Activated naive CD4-positive, alpha-beta T cell treated with anti-CD3 and anti-CD28 coated beads, Interleukin-2, amount 10 ng/mL, durations not matched to agents 7 days and 5 days (primary cell): ENCODE measurements around the gene JAG1.

Experiments
- CTCF ChIA-PET: fragments of 350-600 bp; sonication (Branson Sonifier 250); formaldehyde crosslinking; loops from one replicate; lab custom pipeline; 2021; ENCODE audit warnings: antibody characterized with exemption; lab: Charles Lee
- DNase-seq: peaks from one replicate; pipeline ENCODE4 v3.0.0-alpha.2; 2020
- H3K27ac Mint-ChIP-seq: one replicate; pipeline ENCODE4 v1.8.0; 2021; ENCODE audit warnings: mild to moderate bottlenecking, moderate library complexity, mixed read lengths
- H3K27me3 Mint-ChIP-seq: one replicate; pipeline ENCODE4 v1.8.0; 2021; ENCODE audit warnings: mild to moderate bottlenecking, mixed read lengths
- H3K36me3 Mint-ChIP-seq: one replicate; pipeline ENCODE4 v1.8.0; 2021; ENCODE audit warnings: mixed read lengths
- H3K4me1 Mint-ChIP-seq: one replicate; pipeline ENCODE4 v1.8.0; 2021; ENCODE audit warnings: mixed read lengths
- H3K4me3 Mint-ChIP-seq: one replicate; pipeline ENCODE4 v1.8.0; 2021; ENCODE audit warnings: mild to moderate bottlenecking, moderate library complexity, mixed read lengths
- H3K9me3 Mint-ChIP-seq: one replicate; pipeline ENCODE4 v1.8.0; 2021; ENCODE audit warnings: mixed read lengths

The JAG1 gene

GRCh38 chr20:10673842-10674683, at the start of gene JAG1:
Gene JAG1, minus strand, starts transcription at chr20:10673999. Its CDS starts 469 bp downstream, at chr20:10673530.
- Mint-ChIP-seq H3K27me3 (peaks cover 89% of the 10 kb centered on the region), H3K4me1 (peaks cover 25% of the 10 kb centered on the region), H3K4me3 (peak within 1 kb of the TSS; percentile 79), H3K9me3 (no peaks in the 10 kb centered on the region), H3K27ac (no peak within 1 kb of the TSS), H3K36me3 (no peaks in the 10 kb centered on the region)
- CTCF ChIA-PET = interaction anchor here (1.6 kb wide), 1 partner anchor 10 kb away, joined by 3 read pairs; no protein-coding TSS in a partner anchor
- peak; percentile 67 for DNase-seq

- no peak for DNase-seq
- Mint-ChIP-seq H3K4me1 (no peaks in the 10 kb centered on the region), H3K27me3 (no peaks in the 10 kb centered on the region), H3K27ac (no peak overlapping the region), H3K36me3 (no peaks in the 10 kb centered on the region), H3K4me3 (no peak overlapping the region), H3K9me3 (no peaks in the 10 kb centered on the region)
- CTCF ChIA-PET = no interaction called here
Measured at GRCh38 chr20:10721976-10722375, 48.2 kb upstream of the JAG1 start.

GRCh38 chr20:10721137-10721896, 47.5 kb upstream of the JAG1 start:
- Mint-ChIP-seq H3K9me3 (no peaks in the 10 kb centered on the region), H3K27me3 (no peaks in the 10 kb centered on the region), H3K4me3 (no peak overlapping the region), H3K4me1 (no peaks in the 10 kb centered on the region), H3K27ac (no peak overlapping the region), H3K36me3 (no peaks in the 10 kb centered on the region)
- CTCF ChIA-PET = no interaction called here
- DNase-seq = no peak

- Mint-ChIP-seq H3K36me3 (no peaks in the 10 kb centered on the region), H3K27ac (no peak overlapping the region), H3K9me3 (no peaks in the 10 kb centered on the region), H3K27me3 (no peaks in the 10 kb centered on the region), H3K4me3 (no peak overlapping the region), H3K4me1 (no peaks in the 10 kb centered on the region)
- no peak for DNase-seq
- CTCF ChIA-PET = interaction anchor here (1.1 kb wide), 1 partner anchor 485 kb away, joined by 3 read pairs; no protein-coding TSS in a partner anchor
Measured at GRCh38 chr20:10720565-10720964, 46.8 kb upstream of the JAG1 start.

- no peaks in the 10 kb centered on the region for H3K27me3 Mint-ChIP-seq
- H3K4me1 Mint-ChIP-seq = no peaks in the 10 kb centered on the region
- no peaks in the 10 kb centered on the region for H3K36me3 Mint-ChIP-seq
- DNase-seq = no peak
- H3K4me3 Mint-ChIP-seq = no peak overlapping the region
- no peak overlapping the region for H3K27ac Mint-ChIP-seq
- CTCF ChIA-PET = interaction anchor here (1.1 kb wide), 1 partner anchor 485 kb away, joined by 3 read pairs; no protein-coding TSS in a partner anchor
- H3K9me3 Mint-ChIP-seq = no peaks in the 10 kb centered on the region
Measured at GRCh38 chr20:10719740-10720385, 46.1 kb upstream of the JAG1 start.

- H3K27ac Mint-ChIP-seq = no peak overlapping the region
- no peaks in the 10 kb centered on the region for H3K36me3 Mint-ChIP-seq
- no peaks in the 10 kb centered on the region for H3K9me3 Mint-ChIP-seq
- peaks cover 3% of the 10 kb centered on the region for H3K27me3 Mint-ChIP-seq
- H3K4me3 Mint-ChIP-seq = no peak overlapping the region
- CTCF ChIA-PET = no interaction called here
- DNase-seq = no peak
- H3K4me1 Mint-ChIP-seq = no peaks in the 10 kb centered on the region
Measured at GRCh38 chr20:10718661-10719060, 44.9 kb upstream of the JAG1 start.

GRCh38 chr20:10716855-10717254, 43.1 kb upstream of the JAG1 start:
- Mint-ChIP-seq H3K4me3 (no peak overlapping the region), H3K27ac (no peak overlapping the region), H3K27me3 (peaks cover 3% of the 10 kb centered on the region), H3K36me3 (no peaks in the 10 kb centered on the region), H3K9me3 (no peaks in the 10 kb centered on the region), H3K4me1 (no peaks in the 10 kb centered on the region)
- no peak for DNase-seq
- CTCF ChIA-PET = no interaction called here

GRCh38 chr20:10715035-10715434, 41.2 kb upstream of the JAG1 start:
- no peak for DNase-seq
- no peaks in the 10 kb centered on the region for H3K4me1 Mint-ChIP-seq
- CTCF ChIA-PET = no interaction called here

GRCh38 chr20:10714236-10714975, 40.6 kb upstream of the JAG1 start:
- Mint-ChIP-seq H3K9me3 (no peaks in the 10 kb centered on the region), H3K4me1 (no peaks in the 10 kb centered on the region), H3K27ac (no peak overlapping the region), H3K36me3 (no peaks in the 10 kb centered on the region), H3K27me3 (peaks cover 3% of the 10 kb centered on the region), H3K4me3 (no peak overlapping the region)
- CTCF ChIA-PET = no interaction called here
- DNase-seq = no peak

More at GRCh38 chr20:10715035-10715434, 41.2 kb upstream of the JAG1 start:
- Mint-ChIP-seq H3K4me3 (no peak overlapping the region), H3K36me3 (no peaks in the 10 kb centered on the region), H3K27me3 (peaks cover 3% of the 10 kb centered on the region), H3K9me3 (no peaks in the 10 kb centered on the region), H3K27ac (no peak overlapping the region)

- H3K27ac Mint-ChIP-seq = no peak overlapping the region
- peaks cover 3% of the 10 kb centered on the region for H3K27me3 Mint-ChIP-seq
- no peaks in the 10 kb centered on the region for H3K9me3 Mint-ChIP-seq
- H3K4me1 Mint-ChIP-seq = no peaks in the 10 kb centered on the region
- no peaks in the 10 kb centered on the region for H3K36me3 Mint-ChIP-seq
- no peak for DNase-seq
- CTCF ChIA-PET = no interaction called here
- no peak overlapping the region for H3K4me3 Mint-ChIP-seq
Measured at GRCh38 chr20:10713161-10713560, 39.4 kb upstream of the JAG1 start.

- H3K4me1 Mint-ChIP-seq = no peaks in the 10 kb centered on the region
- peaks cover 3% of the 10 kb centered on the region for H3K27me3 Mint-ChIP-seq
- DNase-seq = no peak
- no peak overlapping the region for H3K27ac Mint-ChIP-seq
- H3K4me3 Mint-ChIP-seq = no peak overlapping the region
- CTCF ChIA-PET = no interaction called here
- no peaks in the 10 kb centered on the region for H3K36me3 Mint-ChIP-seq
- H3K9me3 Mint-ChIP-seq = no peaks in the 10 kb centered on the region
Measured at GRCh38 chr20:10711903-10712451, 38.2 kb upstream of the JAG1 start.

GRCh38 chr20:10710991-10711775, 37.4 kb upstream of the JAG1 start:
- CTCF ChIA-PET = no interaction called here
- Mint-ChIP-seq H3K27me3 (peaks cover 3% of the 10 kb centered on the region), H3K4me3 (no peak overlapping the region), H3K9me3 (no peaks in the 10 kb centered on the region), H3K27ac (no peak overlapping the region), H3K36me3 (no peaks in the 10 kb centered on the region), H3K4me1 (no peaks in the 10 kb centered on the region)
- no peak for DNase-seq

GRCh38 chr20:10709916-10710315, 36.1 kb upstream of the JAG1 start:
- no peaks in the 10 kb centered on the region for H3K9me3 Mint-ChIP-seq
- no peaks in the 10 kb centered on the region for H3K4me1 Mint-ChIP-seq
- no peaks in the 10 kb centered on the region for H3K36me3 Mint-ChIP-seq
- CTCF ChIA-PET = no interaction called here
- H3K27ac Mint-ChIP-seq = no peak overlapping the region
- H3K27me3 Mint-ChIP-seq = peaks cover 3% of the 10 kb centered on the region
- H3K4me3 Mint-ChIP-seq = no peak overlapping the region
- DNase-seq = no peak
